Gastroesophageal sphincter (tissue), 3 donors: ENCODE data around the gene TSPEAR.

ENCODE experiments used
- CTCF ChIP-seq, 4 experiments: fragments of 200-600 bp in 2 of 4; fragments of 450-650 bp in 2 of 4; sonication (generic) in 1 of 4; IDR thresholded peaks; one replicate each; pipeline ENCODE4 v1.5.1; 2017 to 2019; ENCODE audit warnings: antibody characterized with exemption in 4 of 4, mild to moderate bottlenecking in 2 of 4, moderate library complexity in 2 of 4
- POLR2A ChIP-seq, 2 donors: fragments of 450-650 bp; IDR thresholded peaks; one replicate each; pipeline ENCODE4 v1.6.1; 2017; ENCODE audit warnings: antibody characterized with exemption in 2 of 2, mild to moderate bottlenecking in 2 of 2, moderate library complexity in 1 of 2

- no peak for TF ChIP-seq CTCF (IDR thresholded peaks at IDR 0.05)
- no peak for TF ChIP-seq POLR2A (IDR thresholded peaks at IDR 0.05)
Observed at GRCh38 chr21:44590311-44590721, 121.1 kb downstream of the TSPEAR start.
